Liver (tissue), 9 donors: ENCODE results near the gene GPR4. TPM values are rescaled to one million over a fixed set of nuclear protein-coding genes. Genes with fewer than 3 reads are reported as not detected.
A peak's percentile ranks its signal among the peaks of the same experiment; 100 is the strongest.

Experiments used
- DNase-seq: peaks from one replicate; pipeline ENCODE4 v3.0.0-alpha.2; 2017; ENCODE audit warnings: low spot score
- H3K27ac ChIP-seq, 2 donors: one replicate each; pipeline ENCODE4 v1.7.0; 2013; ENCODE audit warnings: inconsistent platforms in 2 of 2, low read length in 2 of 2, control low read depth in 1 of 2, low read depth in 1 of 2, mild to moderate bottlenecking in 1 of 2
- H3K27me3 ChIP-seq, 4 donors: one replicate each; pipeline versions ENCODE4 v1.6.1 to v1.7.0; 2013; ENCODE audit warnings: low read length in 3 of 4, inconsistent platforms in 1 of 4, mild to moderate bottlenecking in 1 of 4, moderate library complexity in 1 of 4; ENCODE audit not compliant: control insufficient read depth in 4 of 4, insufficient read depth in 4 of 4
- H3K36me3 ChIP-seq, 4 donors: one replicate each; pipeline versions ENCODE4 v1.6.1 to v1.7.0; 2013; ENCODE audit warnings: low read length in 3 of 4, mild to moderate bottlenecking in 3 of 4, low read depth in 1 of 4, moderate library complexity in 1 of 4; ENCODE audit not compliant: control insufficient read depth in 4 of 4, insufficient read depth in 3 of 4
- H3K4me1 ChIP-seq, 4 donors: one replicate each; pipeline versions ENCODE4 v1.6.1 to v1.7.0; 2013; ENCODE audit warnings: low read length in 3 of 4, mild to moderate bottlenecking in 3 of 4, moderate library complexity in 1 of 4; ENCODE audit not compliant: control insufficient read depth in 4 of 4, insufficient read depth in 4 of 4
- H3K4me3 ChIP-seq, 3 donors: one replicate each; pipeline versions ENCODE4 v1.6.1 to v1.7.0; 2013; ENCODE audit warnings: low read length in 3 of 3, control low read depth in 1 of 3, low read depth in 1 of 3, mild to moderate bottlenecking in 1 of 3
- H3K9ac ChIP-seq, 2 donors: one replicate each; pipeline ENCODE4 v1.7.0; 2013; ENCODE audit warnings: low read length in 2 of 2, mild to moderate bottlenecking in 2 of 2, moderate library complexity in 2 of 2, control low read depth in 1 of 2, low read depth in 1 of 2
- H3K9me3 ChIP-seq, 4 donors: one replicate each; pipeline versions ENCODE4 v1.6.1 to v1.7.0; 2013; ENCODE audit warnings: low read length in 3 of 4; ENCODE audit not compliant: control insufficient read depth in 4 of 4
- ATF3 ChIP-seq: IDR thresholded peaks from 2 replicates; pipeline ENCODE4 v1.6.1; 2016; ENCODE audit warnings: antibody characterized with exemption
- CTCF ChIP-seq: fragments of 150-350 bp; IDR thresholded peaks from 2 replicates; pipeline ENCODE4 v1.5.1; 2017; ENCODE audit warnings: improper control_type of control experiment, low read depth, low read length; ENCODE audit not compliant: missing input control
- EGR1 ChIP-seq, 2 donors: IDR thresholded peaks; 2 replicates each; pipeline ENCODE4 v1.6.1; 2016 to 2018; ENCODE audit warnings: antibody characterized with exemption in 2 of 2, low read depth in 2 of 2
- FOXA1 ChIP-seq: IDR thresholded peaks from 2 replicates; pipeline ENCODE4 v1.6.1; 2016; ENCODE audit warnings: antibody characterized with exemption
- FOXA2 ChIP-seq: IDR thresholded peaks from 2 replicates; pipeline ENCODE4 v1.6.1; 2016; ENCODE audit warnings: antibody characterized with exemption
- GABPA ChIP-seq, 2 donors: IDR thresholded peaks in 1 of 2; conservative IDR thresholded peaks in 1 of 2; 2 replicates each; pipeline ENCODE4 v1.6.1; 2016; ENCODE audit warnings: antibody characterized with exemption in 2 of 2, mild to moderate bottlenecking in 1 of 2, moderate library complexity in 1 of 2
- HNF4A ChIP-seq, 2 donors: conservative IDR thresholded peaks; 2 replicates each; pipeline ENCODE4 v1.6.1; 2016; ENCODE audit warnings: antibody characterized with exemption in 2 of 2, mild to moderate bottlenecking in 2 of 2
- HNF4G ChIP-seq: IDR thresholded peaks from 2 replicates; pipeline ENCODE4 v1.6.1; 2016; ENCODE audit warnings: antibody characterized with exemption
- JUND ChIP-seq, 2 donors: IDR thresholded peaks; 2 replicates each; pipeline ENCODE4 v1.6.1; 2016; ENCODE audit warnings: antibody characterized with exemption in 2 of 2
- MAX ChIP-seq: IDR thresholded peaks from 2 replicates; pipeline ENCODE4 v1.6.1; 2016; ENCODE audit warnings: antibody characterized with exemption
- NR2F2 ChIP-seq: IDR thresholded peaks from 2 replicates; pipeline ENCODE4 v1.6.1; 2016; ENCODE audit warnings: antibody characterized with exemption
- RAD21 ChIP-seq, 2 donors: IDR thresholded peaks; 2 replicates each; pipeline ENCODE4 v1.6.1; 2016; ENCODE audit warnings: antibody characterized with exemption in 2 of 2, mild to moderate bottlenecking in 2 of 2
- REST ChIP-seq: IDR thresholded peaks from 2 replicates; pipeline ENCODE4 v1.6.1; 2016; ENCODE audit warnings: antibody characterized with exemption, mild to moderate bottlenecking
- RXRA ChIP-seq, 2 donors: IDR thresholded peaks; 2 replicates each; pipeline ENCODE4 v1.6.1; 2017 to 2018; ENCODE audit warnings: antibody characterized with exemption in 2 of 2, mild to moderate bottlenecking in 1 of 2
- SP1 ChIP-seq: IDR thresholded peaks from 2 replicates; pipeline ENCODE4 v1.6.1; 2018; ENCODE audit warnings: antibody characterized with exemption, mild to moderate bottlenecking
- TAF1 ChIP-seq: conservative IDR thresholded peaks from 2 replicates; pipeline ENCODE4 v1.6.1; 2016; ENCODE audit warnings: antibody characterized with exemption, mild to moderate bottlenecking
- YY1 ChIP-seq: IDR thresholded peaks from 2 replicates; pipeline ENCODE4 v1.6.1; 2016; ENCODE audit warnings: antibody characterized with exemption, mild to moderate bottlenecking
- ZBTB33 ChIP-seq: IDR thresholded peaks from 2 replicates; pipeline ENCODE4 v1.6.1; 2016; ENCODE audit warnings: antibody characterized with exemption
- WGBS: extraction: QIAGEN DNeasy Blood & Tissue Kit; methylation state at CpG from one replicate; pipeline ENCODE4 v1.1.7; 2013; 5-methylcytosine and 5-hydroxymethylcytosine counted together
- polyA plus RNA-seq, 2 donors: library from polyadenylated mRNA; stranded (reverse) in 1 of 2; unstranded in 1 of 2; fragments of 200-250 nt in 1 of 2; fragments of >200 nt in 1 of 2; fragmentation: Nextera tagmentation in 1 of 2; extraction: Ambion mirVana in 1 of 2; gene quantifications; one replicate each; pipeline versions ENCODE4 v1.2.1 to v1.2.3, GENCODE V29; 2013 to 2015
- total RNA-seq, 2 donors: library from RNA; depleted of rRNA; stranded (reverse); fragments of >200 nt; gene quantifications; one replicate each; pipeline ENCODE4 v1.2.3, GENCODE V29; 2014
- donor health status: healthy.
- donor health status: healthy.
- donor health status: healthy.
- donor health status: healthy.
- donor health status: healthy.

The GPR4 gene
- total and polyA plus RNA-seq, 4 donors = 0.37 to 1.9 (median 0.97) TPM

GRCh38 chr19:45576682-45577081 is 25.3 kb downstream of the GPR4 start:
- H3K27ac ChIP-seq = peak overlapping the region; percentile 28 to 45
- H3K9ac ChIP-seq = no peak overlapping the region
- 62% methylated on average over 3 of the region's 3 CpGs for WGBS

More at GRCh38 chr19:45576682-45577081, 25.3 kb downstream of the GPR4 start:
- Histone ChIP-seq H3K4me3 (no peak overlapping the region), H3K36me3 (no peaks in the 10 kb centered on the region), H3K27me3 (no peaks in the 10 kb centered on the region), H3K9me3 (no peaks in the 10 kb centered on the region), H3K4me1 (peaks cover 6 to 46% (median 35%) of the 10 kb centered on the region in 4 donors)
- TF ChIP-seq JUND (IDR thresholded peaks at IDR 0.05) = no peak
- no peak for TF ChIP-seq ATF3
- no peak for TF ChIP-seq RXRA (IDR thresholded peaks at IDR 0.05)
- no peak for TF ChIP-seq CTCF
- no peak for TF ChIP-seq MAX
- no peak for TF ChIP-seq HNF4A (conservative IDR thresholded peaks at IDR 0.05)
- no peak for TF ChIP-seq FOXA1
- no peak for TF ChIP-seq NR2F2
- no peak for TF ChIP-seq TAF1
- TF ChIP-seq EGR1 (IDR thresholded peaks at IDR 0.05; ENCODE audit: low read depth in 2 of 2) = no peak
- TF ChIP-seq HNF4G = no peak
- no peak for TF ChIP-seq YY1
- TF ChIP-seq REST = no peak
- no peak for TF ChIP-seq SP1
- TF ChIP-seq FOXA2 = no peak
- no peak for TF ChIP-seq GABPA (IDR thresholded peaks at IDR 0.05 in 1 of 2, conservative IDR thresholded peaks at IDR 0.05 in 1 of 2)
- no peak for TF ChIP-seq RAD21 (IDR thresholded peaks at IDR 0.05)
- no peak for TF ChIP-seq ZBTB33
- no peak for DNase-seq
